ENCODE results near the gene DENND4A. TPM values are rescaled to one million over a fixed set of nuclear protein-coding genes. Genes with fewer than 3 reads are reported as not detected.
"Not testable (repeated sequence)": the region's sequence is repeated elsewhere in the genome, so short reads cannot be mapped to it uniquely, and the experiment has no call there.

DENND4A gene
- polyA plus RNA-seq, 3 donors from 2014 or later, result 6.4 to 18.9 (median 6.5) TPM

- Mint-ChIP-seq H3K27me3 (ENCODE audit: low read depth in 3 of 3) (peaks cover 4 to 8% (median 4%) of the 10 kb centered on the region in 3 donors), H3K4me1 (peaks cover 8 to 14% of the 10 kb centered on the region in 2 donors), H3K27ac (no peak overlapping the region), H3K36me3 (peaks cover 0 to 15% (median 0%) of the 10 kb centered on the region in 3 donors), H3K4me3 (no peak overlapping the region), H3K9me3 (no peaks in the 10 kb centered on the region)
- no peak for DNase-seq
Observed at GRCh38 chr15:65633752-65634151, 158.3 kb downstream of the DENND4A start.

- no peaks in the 10 kb centered on the region for H3K9me3 Mint-ChIP-seq
- peaks cover 2 to 6% (median 4%) of the 10 kb centered on the region in 3 donors for H3K27me3 Mint-ChIP-seq (ENCODE audit: low read depth in 3 of 3)
- peaks cover 3 to 6% of the 10 kb centered on the region in 2 donors for H3K4me1 Mint-ChIP-seq
- DNase-seq, result no peak
- peaks cover 0 to 15% (median 0%) of the 10 kb centered on the region in 3 donors for H3K36me3 Mint-ChIP-seq
- H3K4me3 Mint-ChIP-seq, result no peak overlapping the region
- peak overlapping the region in 1 of 6 donors; percentile 21 for H3K27ac Mint-ChIP-seq
Observed at GRCh38 chr15:65632780-65633375, 159.2 kb downstream of the DENND4A start.

- peak overlapping the region in 1 of 5 donors; percentile 73 for H3K4me3 Mint-ChIP-seq
- H3K4me1 Mint-ChIP-seq, result peaks cover 3 to 6% of the 10 kb centered on the region in 2 donors
- H3K27ac Mint-ChIP-seq, result peak overlapping the region in 1 of 6 donors; percentile 74
- H3K36me3 Mint-ChIP-seq, result peaks cover 0 to 15% (median 6%) of the 10 kb centered on the region in 3 donors
- no peaks in the 10 kb centered on the region for H3K9me3 Mint-ChIP-seq
- peaks cover 2 to 6% (median 2%) of the 10 kb centered on the region in 3 donors for H3K27me3 Mint-ChIP-seq (ENCODE audit: low read depth in 3 of 3)
- no peak for DNase-seq
Observed at GRCh38 chr15:65631503-65631902, 160.6 kb downstream of the DENND4A start.

GRCh38 chr15:65630760-65631159 lies 161.3 kb downstream of the DENND4A start:
- H3K27me3 Mint-ChIP-seq (ENCODE audit: low read depth in 3 of 3), result peaks cover 2 to 6% (median 2%) of the 10 kb centered on the region in 3 donors
- H3K4me3 Mint-ChIP-seq, result no peak overlapping the region
- H3K4me1 Mint-ChIP-seq, result peaks cover 3 to 6% of the 10 kb centered on the region in 2 donors
- H3K27ac Mint-ChIP-seq, result no peak overlapping the region
- H3K9me3 Mint-ChIP-seq, result no peaks in the 10 kb centered on the region
- DNase-seq, result no peak
- peaks cover 3 to 16% (median 11%) of the 10 kb centered on the region in 3 donors for H3K36me3 Mint-ChIP-seq

GRCh38 chr15:65629548-65629947 lies 162.5 kb downstream of the DENND4A start:
- no peak for DNase-seq
- peaks cover 2 to 3% (median 3%) of the 10 kb centered on the region in 3 donors for H3K27me3 Mint-ChIP-seq (ENCODE audit: low read depth in 3 of 3)
- no peak overlapping the region for H3K4me3 Mint-ChIP-seq
- H3K27ac Mint-ChIP-seq, result no peak overlapping the region
- no peaks in the 10 kb centered on the region for H3K9me3 Mint-ChIP-seq
- H3K36me3 Mint-ChIP-seq, result peaks cover 9 to 23% (median 21%) of the 10 kb centered on the region in 3 donors
- peaks cover 3 to 6% of the 10 kb centered on the region in 2 donors for H3K4me1 Mint-ChIP-seq

GRCh38 chr15:65626856-65627255 lies 165.2 kb downstream of the DENND4A start:
- no peak overlapping the region for H3K4me3 Mint-ChIP-seq
- H3K36me3 Mint-ChIP-seq, result peaks cover 14 to 27% (median 23%) of the 10 kb centered on the region in 3 donors
- H3K27ac Mint-ChIP-seq, result no peak overlapping the region
- no peak for DNase-seq
- H3K27me3 Mint-ChIP-seq (ENCODE audit: low read depth in 3 of 3), result peaks cover 2 to 3% (median 3%) of the 10 kb centered on the region in 3 donors
- H3K9me3 Mint-ChIP-seq, result no peaks in the 10 kb centered on the region
- peaks cover 3 to 6% of the 10 kb centered on the region in 2 donors for H3K4me1 Mint-ChIP-seq

- Mint-ChIP-seq H3K4me1 (no peaks in the 10 kb centered on the region), H3K4me3 (no peak overlapping the region), H3K9me3 (no peaks in the 10 kb centered on the region), H3K27me3 (ENCODE audit: low read depth in 3 of 3) (peaks cover 0 to 2% (median 1%) of the 10 kb centered on the region in 3 donors), H3K36me3 (peaks cover 12 to 27% (median 14%) of the 10 kb centered on the region in 3 donors), H3K27ac (no peak overlapping the region)
- no peak for DNase-seq
Observed at GRCh38 chr15:65623103-65623502, 169.0 kb downstream of the DENND4A start.

GRCh38 chr15:65621638-65622037 lies 170.5 kb downstream of the DENND4A start, which contains the start of gene SLC24A1:
Gene SLC24A1, plus strand, starts transcription at chr15:65621938. Its CDS starts 2,143 bp downstream, at chr15:65624081.
- no peak within 1 kb of the TSS for H3K4me3 Mint-ChIP-seq
- peaks cover 0 to 2% (median 0%) of the 10 kb centered on the region in 6 donors for H3K9me3 Mint-ChIP-seq
- H3K27me3 Mint-ChIP-seq (ENCODE audit: low read depth in 3 of 3), result peaks cover 0 to 2% (median 1%) of the 10 kb centered on the region in 3 donors
- H3K4me1 Mint-ChIP-seq, result no peaks in the 10 kb centered on the region
- DNase-seq, result no peak
- no peak within 1 kb of the TSS for H3K27ac Mint-ChIP-seq
- H3K36me3 Mint-ChIP-seq, result peaks cover 14 to 21% (median 19%) of the 10 kb centered on the region in 3 donors

- H3K36me3 Mint-ChIP-seq, result peaks cover 12 to 19% (median 17%) of the 10 kb centered on the region in 3 donors
- H3K27ac Mint-ChIP-seq, result no peak overlapping the region
- no peak overlapping the region for H3K4me3 Mint-ChIP-seq
- peaks cover 0 to 2% (median 0%) of the 10 kb centered on the region in 6 donors for H3K9me3 Mint-ChIP-seq
- H3K27me3 Mint-ChIP-seq (ENCODE audit: low read depth in 3 of 3), result peaks cover 0 to 2% (median 1%) of the 10 kb centered on the region in 3 donors
- H3K4me1 Mint-ChIP-seq, result no peaks in the 10 kb centered on the region
- no peak for DNase-seq
Observed at GRCh38 chr15:65620833-65621232, 171.3 kb downstream of the DENND4A start.

GRCh38 chr15:65619626-65620290 lies 172.3 kb downstream of the DENND4A start:
- H3K36me3 Mint-ChIP-seq, result peaks cover 7 to 14% (median 8%) of the 10 kb centered on the region in 3 donors
- peaks cover 0 to 2% (median 0%) of the 10 kb centered on the region in 6 donors for H3K9me3 Mint-ChIP-seq
- no peaks in the 10 kb centered on the region for H3K4me1 Mint-ChIP-seq
- no peak overlapping the region for H3K27ac Mint-ChIP-seq
- no peak overlapping the region for H3K4me3 Mint-ChIP-seq
- peaks cover 0 to 2% (median 1%) of the 10 kb centered on the region in 3 donors for H3K27me3 Mint-ChIP-seq (ENCODE audit: low read depth in 3 of 3)
- no peak for DNase-seq

- H3K9me3 Mint-ChIP-seq, result peaks cover 0 to 2% (median 0%) of the 10 kb centered on the region in 6 donors
- H3K27me3 Mint-ChIP-seq (ENCODE audit: low read depth in 3 of 3), result peaks cover 0 to 3% (median 1%) of the 10 kb centered on the region in 3 donors
- no peak overlapping the region for H3K27ac Mint-ChIP-seq
- H3K4me1 Mint-ChIP-seq, result peaks cover 0 to 2% of the 10 kb centered on the region in 2 donors
- H3K36me3 Mint-ChIP-seq, result peaks cover 0 to 7% (median 0%) of the 10 kb centered on the region in 3 donors
- DNase-seq, result no peak
- no peak overlapping the region for H3K4me3 Mint-ChIP-seq
Observed at GRCh38 chr15:65618560-65619109, 173.5 kb downstream of the DENND4A start.

GRCh38 chr15:65615887-65616286 lies 176.2 kb downstream of the DENND4A start:
- H3K9me3 Mint-ChIP-seq; H3K27me3 Mint-ChIP-seq (ENCODE audit: low read depth in 3 of 3); DNase-seq; H3K4me3 Mint-ChIP-seq; H3K36me3 Mint-ChIP-seq; H3K27ac Mint-ChIP-seq: not testable (repeated sequence)
- peaks cover 19 to 20% of the 10 kb centered on the region in 2 donors for H3K4me1 Mint-ChIP-seq

- no peak for DNase-seq
- peaks cover 0 to 2% (median 0%) of the 10 kb centered on the region in 6 donors for H3K9me3 Mint-ChIP-seq
- peaks cover 32 to 35% of the 10 kb centered on the region in 2 donors for H3K4me1 Mint-ChIP-seq
- H3K4me3 Mint-ChIP-seq, result peak overlapping the region in 2 of 5 donors; percentile 4 to 20
- peaks cover 4 to 9% (median 7%) of the 10 kb centered on the region in 3 donors for H3K27me3 Mint-ChIP-seq (ENCODE audit: low read depth in 3 of 3)
- H3K27ac Mint-ChIP-seq, result peak overlapping the region in 5 of 6 donors; percentile 96 to 100 (median 99)
- H3K36me3 Mint-ChIP-seq, result peaks cover 0 to 7% (median 0%) of the 10 kb centered on the region in 3 donors
Observed at GRCh38 chr15:65612949-65613744, 178.9 kb downstream of the DENND4A start.

Measured in immature natural killer cell (primary cell).